ENCODE data around the gene OR1M1. TPM values are rescaled to one million over a fixed set of nuclear protein-coding genes. Genes with fewer than 3 reads are reported as not detected.
"Not testable (repeated sequence)": the region's sequence is repeated elsewhere in the genome, so short reads cannot be mapped to it uniquely, and the experiment has no call there.

Gene OR1M1
- total RNA-seq = not detected

DNA sequence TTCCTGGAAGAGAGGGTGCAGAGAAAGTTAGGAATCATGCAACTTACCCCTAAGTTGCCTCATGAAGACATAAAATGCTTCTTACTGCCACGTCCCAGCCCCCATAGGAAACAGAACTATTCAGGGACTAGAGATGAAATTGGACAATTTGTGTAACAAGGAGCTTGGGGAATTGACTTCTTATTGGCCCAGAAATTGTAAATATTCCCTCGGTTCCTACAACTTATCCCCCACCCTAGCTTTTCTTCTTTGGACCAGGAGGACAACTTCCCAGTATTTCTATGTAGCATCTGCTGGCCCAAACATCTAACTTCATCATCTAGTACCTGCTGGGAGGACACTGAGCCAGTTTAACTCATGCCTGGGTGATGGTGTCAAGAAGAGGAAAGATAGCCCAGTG is at the start of gene OR1M1:
OR1M1 (plus strand) TSS at position 301 of the 400 bp plus-strand sequence. CDS start 6,184 bp downstream, outside the sequence.
- intact Hi-C loops (cut with micrococcal nuclease) = no loop called here
- no peak for DNase-seq
- CTCF ChIA-PET = no interaction called here
- no peak within 1 kb of the TSS for H3K27ac Mint-ChIP-seq
- no peaks in the 10 kb centered on the region for H3K4me1 Mint-ChIP-seq (ENCODE audit: low read depth)
- H3K27me3 Mint-ChIP-seq (ENCODE audit: low read depth) = no peaks in the 10 kb centered on the region
- no peak within 1 kb of the TSS for H3K4me3 Mint-ChIP-seq
- no peaks in the 10 kb centered on the region for H3K36me3 Mint-ChIP-seq (ENCODE audit: low read depth)
- H3K9me3 Mint-ChIP-seq = no peaks in the 10 kb centered on the region

GRCh38 chr19:9037400-9038062 is 49.3 kb upstream of the OR1M1 start:
- intact Hi-C loops (cut with micrococcal nuclease) = no loop called here
- CTCF ChIA-PET = no interaction called here
- no peaks in the 10 kb centered on the region for H3K9me3 Mint-ChIP-seq
- no peak overlapping the region for H3K27ac Mint-ChIP-seq
- no peaks in the 10 kb centered on the region for H3K36me3 Mint-ChIP-seq (ENCODE audit: low read depth)
- no peak for DNase-seq
- H3K4me3 Mint-ChIP-seq = no peak overlapping the region
- peaks cover 4% of the 10 kb centered on the region for H3K27me3 Mint-ChIP-seq (ENCODE audit: low read depth)
- no peaks in the 10 kb centered on the region for H3K4me1 Mint-ChIP-seq (ENCODE audit: low read depth)

DNA sequence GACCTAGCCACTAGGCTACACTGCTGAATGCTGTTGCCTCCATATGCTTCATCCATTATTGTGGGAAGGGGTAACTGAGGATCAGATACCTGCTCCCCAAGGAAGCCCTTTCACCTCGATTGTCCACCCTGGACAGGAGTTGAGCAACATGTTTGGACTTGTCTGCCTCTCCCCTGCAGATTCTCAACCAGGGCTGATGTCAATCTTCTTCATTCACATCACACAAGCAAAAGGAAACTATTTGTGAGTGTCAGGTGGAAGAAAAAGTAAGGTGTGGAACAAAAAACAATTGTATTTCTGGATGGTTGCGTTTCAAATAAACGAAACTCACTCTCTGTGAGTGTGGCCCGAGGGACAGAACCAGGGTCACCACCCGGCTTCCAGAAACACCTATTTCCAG is 47.1 kb upstream of the OR1M1 start:
- Mint-ChIP-seq H3K27ac (no peak overlapping the region), H3K27me3 (ENCODE audit: low read depth) (peaks cover 7% of the 10 kb centered on the region), H3K36me3 (ENCODE audit: low read depth) (no peaks in the 10 kb centered on the region), H3K4me3 (no peak overlapping the region), H3K9me3 (no peaks in the 10 kb centered on the region), H3K4me1 (ENCODE audit: low read depth) (no peaks in the 10 kb centered on the region)
- CTCF ChIA-PET = no interaction called here
- intact Hi-C loops (cut with micrococcal nuclease) = no loop called here
- DNase-seq = no peak

GRCh38 chr19:9040131-9040530 is 46.7 kb upstream of the OR1M1 start:
- Mint-ChIP-seq H3K4me1 (ENCODE audit: low read depth) (no peaks in the 10 kb centered on the region), H3K9me3 (no peaks in the 10 kb centered on the region), H3K36me3 (ENCODE audit: low read depth) (no peaks in the 10 kb centered on the region), H3K27me3 (ENCODE audit: low read depth) (peaks cover 7% of the 10 kb centered on the region), H3K27ac (no peak overlapping the region), H3K4me3 (no peak overlapping the region)
- DNase-seq = no peak
- intact Hi-C loops (cut with micrococcal nuclease) = no loop called here
- CTCF ChIA-PET = no interaction called here

DNA sequence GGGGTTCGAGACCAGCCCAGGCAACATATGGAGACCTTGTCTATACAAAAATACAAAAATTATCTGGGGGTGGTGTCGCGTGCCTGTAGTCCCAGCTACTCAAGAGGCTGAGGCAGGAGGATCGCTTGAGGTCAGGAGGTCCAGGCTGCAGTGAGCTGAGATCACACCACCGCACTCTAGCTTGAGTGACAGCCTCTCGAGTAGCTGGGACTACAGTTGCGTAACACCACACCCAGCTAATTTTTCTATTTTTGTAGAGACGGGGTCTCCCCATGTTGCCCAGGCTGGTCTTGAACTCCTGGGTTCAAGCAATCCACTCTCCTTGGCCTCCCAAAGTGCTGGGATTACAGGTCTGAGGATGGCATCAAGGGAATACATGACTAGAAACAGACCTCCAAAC is 45.8 kb upstream of the OR1M1 start:
- Mint-ChIP-seq H3K36me3 (ENCODE audit: low read depth) (no peaks in the 10 kb centered on the region), H3K4me3 (no peak overlapping the region), H3K27me3 (ENCODE audit: low read depth) (peaks cover 7% of the 10 kb centered on the region), H3K27ac (no peak overlapping the region), H3K9me3 (no peaks in the 10 kb centered on the region), H3K4me1 (ENCODE audit: low read depth) (no peaks in the 10 kb centered on the region)
- DNase-seq = no peak
- CTCF ChIA-PET = no interaction called here
- intact Hi-C loops (cut with micrococcal nuclease) = no loop called here

- H3K4me1 Mint-ChIP-seq (ENCODE audit: low read depth) = no peaks in the 10 kb centered on the region
- CTCF ChIA-PET = no interaction called here
- peaks cover 12% of the 10 kb centered on the region for H3K27me3 Mint-ChIP-seq (ENCODE audit: low read depth)
- H3K9me3 Mint-ChIP-seq = no peaks in the 10 kb centered on the region
- intact Hi-C loops (cut with micrococcal nuclease) = no loop called here
- no peak for DNase-seq
- no peak overlapping the region for H3K27ac Mint-ChIP-seq
- no peak overlapping the region for H3K4me3 Mint-ChIP-seq
- no peaks in the 10 kb centered on the region for H3K36me3 Mint-ChIP-seq (ENCODE audit: low read depth)
These were observed 43.3 kb upstream of the OR1M1 start for GRCh38 chr19:9043524-9043923.

DNA sequence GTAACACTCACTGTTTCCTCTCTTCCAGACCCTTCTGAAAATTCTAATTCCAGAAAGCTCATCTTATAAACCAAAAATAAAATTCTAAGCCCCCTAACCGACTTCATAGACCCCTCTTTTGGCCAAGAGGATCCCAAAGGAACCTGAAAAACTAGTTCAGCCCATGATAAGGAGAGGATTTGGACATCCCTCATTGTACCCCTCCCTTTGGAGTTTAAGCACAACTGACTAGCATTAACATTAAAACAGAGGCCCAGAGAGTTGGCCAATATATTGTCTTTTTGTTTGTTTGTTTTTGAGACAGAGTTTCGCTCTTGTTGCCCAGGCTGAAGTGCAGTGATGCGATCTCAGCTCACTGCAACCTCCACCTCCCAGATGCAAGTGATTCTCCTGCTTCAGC is 42.4 kb upstream of the OR1M1 start:
- Mint-ChIP-seq H3K4me1 (ENCODE audit: low read depth) (no peaks in the 10 kb centered on the region), H3K4me3 (no peak overlapping the region), H3K27ac (no peak overlapping the region), H3K27me3 (ENCODE audit: low read depth) (peaks cover 12% of the 10 kb centered on the region), H3K9me3 (no peaks in the 10 kb centered on the region), H3K36me3 (ENCODE audit: low read depth) (no peaks in the 10 kb centered on the region)
- intact Hi-C loops (cut with micrococcal nuclease) = no loop called here
- no peak for DNase-seq
- CTCF ChIA-PET = no interaction called here

DNA sequence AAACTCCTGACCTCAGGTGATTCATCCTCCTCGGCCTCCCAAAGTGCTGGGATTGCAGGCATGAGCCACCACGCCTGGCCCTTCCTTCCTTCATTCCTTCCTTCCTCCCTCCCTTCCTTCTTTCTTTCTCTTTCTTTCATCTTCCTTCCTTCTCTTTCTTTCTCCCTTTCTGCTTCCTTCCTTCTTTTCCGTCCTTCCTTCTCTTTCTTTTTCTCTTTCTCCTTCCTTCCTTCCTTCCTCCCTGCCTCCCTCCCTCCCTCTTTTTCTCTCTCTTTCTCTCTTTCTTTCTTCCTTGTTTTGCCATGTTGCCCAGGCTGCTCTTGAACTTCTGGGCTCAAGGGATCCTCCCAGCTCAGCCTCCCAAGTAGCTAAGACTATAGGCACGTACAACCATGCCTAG is 40.2 kb upstream of the OR1M1 start:
- intact Hi-C loops (cut with micrococcal nuclease) = no loop called here
- CTCF ChIA-PET = no interaction called here
- no peak for DNase-seq
- Mint-ChIP-seq H3K4me1 (ENCODE audit: low read depth) (no peaks in the 10 kb centered on the region), H3K36me3 (ENCODE audit: low read depth) (no peaks in the 10 kb centered on the region), H3K27me3 (ENCODE audit: low read depth) (peaks cover 12% of the 10 kb centered on the region), H3K27ac (no peak overlapping the region), H3K9me3 (no peaks in the 10 kb centered on the region), H3K4me3 (no peak overlapping the region)

DNA sequence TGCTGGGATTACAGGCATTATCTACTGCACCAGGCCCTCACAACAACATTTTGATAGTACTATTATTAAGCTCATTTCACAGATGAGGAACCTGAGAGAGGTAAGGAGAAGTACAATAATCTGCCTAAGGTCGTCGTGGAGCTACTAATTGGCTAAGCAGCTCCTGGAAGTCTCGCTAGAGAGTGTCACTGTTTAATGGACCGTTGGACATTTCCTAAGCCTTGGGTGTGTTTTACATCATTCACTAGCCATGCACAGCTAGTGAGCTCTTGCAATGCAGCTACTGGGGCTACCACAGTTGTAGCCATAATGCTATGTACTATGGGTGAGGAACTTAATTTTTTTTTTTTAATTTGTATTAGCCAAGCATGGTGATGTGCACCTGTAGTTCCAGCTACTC is 34.0 kb upstream of the OR1M1 start:
- CTCF ChIA-PET = interaction anchor here (0.7 kb wide), 1 partner anchor 943 kb away, joined by 4 read pairs; no protein-coding TSS in a partner anchor
- intact Hi-C loops (cut with micrococcal nuclease) = no loop called here
- no peak for DNase-seq
- H3K4me1 Mint-ChIP-seq (ENCODE audit: low read depth) = no peaks in the 10 kb centered on the region
- H3K27ac Mint-ChIP-seq = no peak overlapping the region
- H3K27me3 Mint-ChIP-seq (ENCODE audit: low read depth) = peaks cover 3% of the 10 kb centered on the region
- H3K9me3 Mint-ChIP-seq = no peaks in the 10 kb centered on the region
- no peaks in the 10 kb centered on the region for H3K36me3 Mint-ChIP-seq (ENCODE audit: low read depth)
- no peak overlapping the region for H3K4me3 Mint-ChIP-seq

GRCh38 chr19:9053674-9054073 is 33.2 kb upstream of the OR1M1 start:
- DNase-seq; H3K36me3 Mint-ChIP-seq (ENCODE audit: low read depth); intact Hi-C loops (cut with micrococcal nuclease); H3K4me3 Mint-ChIP-seq; H3K4me1 Mint-ChIP-seq (ENCODE audit: low read depth); H3K9me3 Mint-ChIP-seq; CTCF ChIA-PET; H3K27ac Mint-ChIP-seq; H3K27me3 Mint-ChIP-seq (ENCODE audit: low read depth): not testable (repeated sequence)

DNA sequence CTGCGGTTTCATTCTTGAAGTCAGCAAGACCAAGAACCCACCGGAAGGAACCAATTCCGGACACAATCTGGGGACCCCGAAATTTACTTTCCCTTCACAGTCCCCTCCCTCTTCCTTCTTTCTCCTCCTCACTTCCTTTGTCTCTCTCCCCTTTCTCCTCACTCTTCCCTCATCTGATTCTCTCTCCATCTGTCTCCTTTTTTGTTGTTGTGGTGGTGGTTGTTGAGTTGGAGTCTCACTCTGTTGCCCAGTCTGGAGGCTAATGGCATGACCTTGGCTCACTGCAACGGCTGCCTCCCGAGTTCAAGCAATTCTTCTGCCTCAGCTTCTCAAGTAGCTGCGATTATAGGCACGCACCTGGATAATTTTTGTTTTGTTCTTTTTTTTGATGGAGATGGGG is 32.7 kb upstream of the OR1M1 start:
- no peak for DNase-seq
- intact Hi-C loops (cut with micrococcal nuclease) = no loop called here
- Mint-ChIP-seq H3K36me3 (ENCODE audit: low read depth) (no peaks in the 10 kb centered on the region), H3K27ac (no peak overlapping the region), H3K27me3 (ENCODE audit: low read depth) (peaks cover 4% of the 10 kb centered on the region), H3K9me3 (no peaks in the 10 kb centered on the region), H3K4me1 (ENCODE audit: low read depth) (no peaks in the 10 kb centered on the region), H3K4me3 (no peak overlapping the region)
- CTCF ChIA-PET = no interaction called here

DNA sequence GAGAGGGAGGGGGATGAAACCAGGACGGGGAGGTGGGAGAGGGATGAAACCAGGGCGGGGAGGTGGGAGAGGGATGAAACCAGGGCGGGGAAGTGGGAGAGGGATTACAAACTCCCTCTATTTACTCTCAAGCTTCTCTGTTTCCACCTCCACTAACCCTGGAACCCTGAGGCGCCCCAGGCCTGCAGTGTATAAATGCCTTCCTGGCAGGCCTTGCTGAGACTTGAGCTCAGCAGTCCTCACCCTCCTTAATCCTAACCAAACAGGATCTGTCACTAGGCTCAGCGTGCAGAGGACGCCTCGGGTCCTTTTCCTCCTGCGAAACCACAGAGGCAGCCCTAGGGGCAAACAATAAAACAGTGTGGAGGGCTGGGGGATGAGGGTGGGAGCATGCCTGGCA is 32.1 kb upstream of the OR1M1 start:
- DNase-seq = no peak
- H3K36me3 Mint-ChIP-seq (ENCODE audit: low read depth) = no peaks in the 10 kb centered on the region
- no peaks in the 10 kb centered on the region for H3K4me1 Mint-ChIP-seq (ENCODE audit: low read depth)
- H3K4me3 Mint-ChIP-seq = no peak overlapping the region
- CTCF ChIA-PET = no interaction called here
- peaks cover 4% of the 10 kb centered on the region for H3K27me3 Mint-ChIP-seq (ENCODE audit: low read depth)
- H3K27ac Mint-ChIP-seq = no peak overlapping the region
- no peaks in the 10 kb centered on the region for H3K9me3 Mint-ChIP-seq
- intact Hi-C loops (cut with micrococcal nuclease) = no loop called here

DNA sequence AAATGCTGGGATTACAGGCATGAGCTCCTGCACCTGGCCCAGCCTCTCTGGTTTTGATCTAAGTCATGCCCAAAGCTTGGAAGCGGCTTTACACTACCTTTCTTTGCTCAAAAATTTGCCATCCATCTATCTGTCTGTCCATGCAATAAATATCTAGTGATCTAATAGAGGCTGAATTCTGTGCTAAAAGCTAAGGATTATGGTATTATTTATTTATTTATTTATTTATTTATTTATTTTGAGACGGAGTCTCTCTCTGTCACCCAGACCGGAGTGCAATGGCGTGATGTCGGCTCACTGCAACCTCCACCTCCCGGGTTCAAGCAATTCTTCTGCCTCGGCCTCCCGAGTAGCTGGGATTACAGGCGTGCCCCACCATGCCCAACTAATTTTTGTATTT is 30.7 kb upstream of the OR1M1 start:
- H3K27ac Mint-ChIP-seq; H3K36me3 Mint-ChIP-seq (ENCODE audit: low read depth); H3K4me1 Mint-ChIP-seq (ENCODE audit: low read depth); H3K27me3 Mint-ChIP-seq (ENCODE audit: low read depth); H3K4me3 Mint-ChIP-seq; CTCF ChIA-PET; H3K9me3 Mint-ChIP-seq; intact Hi-C loops (cut with micrococcal nuclease); DNase-seq: not testable (repeated sequence)

All from activated naive CD4-positive, alpha-beta T cell treated with anti-CD3 and anti-CD28 coated beads for 36 hours (primary cell).